Activated CD8-positive, alpha-beta memory T cell treated with anti-CD3 and anti-CD28 coated beads for 24 hours (primary cell): ENCODE measurements around the gene FOXO3.

ENCODE experiments used
- DNase-seq: peaks from one replicate; pipeline ENCODE4 v3.0.0-alpha.2; 2020

Gene FOXO3

DNA sequence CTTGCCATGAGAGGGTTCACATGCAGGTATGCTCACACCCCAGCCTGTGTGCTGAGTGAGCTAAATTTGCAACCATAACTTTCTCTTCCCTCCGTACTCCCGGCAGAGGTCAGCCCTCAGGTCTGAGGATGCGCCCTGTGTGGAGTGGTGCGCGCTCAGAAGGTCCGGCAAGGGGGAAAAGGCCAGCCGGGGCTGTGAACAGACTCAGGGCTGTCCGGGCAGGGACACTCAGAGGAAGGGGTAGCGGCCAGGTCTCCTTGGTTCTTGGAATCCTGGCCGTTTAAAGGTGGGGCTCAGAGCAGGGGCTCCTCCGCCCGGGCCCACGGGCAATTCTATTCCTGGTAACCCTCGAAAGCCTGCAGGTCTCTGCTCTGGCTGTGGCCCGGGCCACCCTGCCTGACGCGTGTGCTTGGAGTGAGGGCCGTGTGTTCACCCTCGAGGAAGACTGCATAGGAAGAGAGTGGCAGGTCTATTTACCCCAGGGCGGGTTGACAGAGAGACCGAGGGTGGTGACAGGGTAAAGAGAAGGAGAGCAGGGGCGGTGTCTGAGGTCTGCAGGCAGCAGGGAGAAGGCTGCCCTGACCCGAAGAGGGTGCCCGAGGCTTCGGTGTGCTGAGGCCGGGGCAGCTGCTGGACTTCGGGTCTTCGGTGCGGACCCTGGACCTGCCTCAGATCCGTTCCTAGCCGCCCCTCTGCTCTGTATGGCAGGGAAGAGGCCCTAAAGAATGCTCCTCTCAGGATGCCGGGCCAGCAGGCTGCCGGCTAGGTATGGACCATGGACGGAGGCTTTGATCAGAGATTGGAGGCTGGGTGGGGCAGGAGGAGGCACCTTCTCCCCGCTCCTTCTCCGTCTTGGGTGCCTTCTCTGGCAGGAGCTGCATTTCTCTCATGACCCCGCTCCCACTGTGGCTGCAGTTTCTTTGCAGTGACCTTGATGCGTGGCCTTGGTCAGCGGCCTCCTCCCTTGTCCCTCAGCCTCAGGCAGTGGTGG lies 156.4 kb downstream of the FOXO3 start:
- DNase-seq = no peak

GRCh38 chr6:108719477-108719876 lies 158.8 kb downstream of the FOXO3 start:
- DNase-seq = no peak

- DNase-seq = no peak
These were observed 160.1 kb downstream of the FOXO3 start for GRCh38 chr6:108720827-108721226.

- no peak for DNase-seq
These were observed 160.6 kb downstream of the FOXO3 start for GRCh38 chr6:108721286-108721685.

DNA sequence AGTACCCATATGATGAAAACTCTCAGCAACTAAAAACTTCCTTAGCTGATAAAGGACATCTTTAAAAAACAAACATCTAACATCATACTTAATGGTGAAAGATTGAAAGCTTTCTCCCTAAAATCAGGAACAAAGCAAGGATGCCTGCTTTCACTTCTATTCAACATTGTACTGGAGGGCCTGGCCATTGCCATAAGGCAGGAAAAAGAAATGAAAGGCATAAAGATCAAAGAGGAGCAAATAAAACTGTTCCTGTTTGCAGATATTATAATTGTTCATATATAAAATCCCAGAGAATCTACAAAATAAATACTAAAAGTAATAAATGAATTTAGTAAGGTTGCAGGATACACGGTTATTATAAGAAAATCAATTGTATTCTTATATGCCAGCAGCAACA lies 162.9 kb downstream of the FOXO3 start:
- DNase-seq = no peak

DNA sequence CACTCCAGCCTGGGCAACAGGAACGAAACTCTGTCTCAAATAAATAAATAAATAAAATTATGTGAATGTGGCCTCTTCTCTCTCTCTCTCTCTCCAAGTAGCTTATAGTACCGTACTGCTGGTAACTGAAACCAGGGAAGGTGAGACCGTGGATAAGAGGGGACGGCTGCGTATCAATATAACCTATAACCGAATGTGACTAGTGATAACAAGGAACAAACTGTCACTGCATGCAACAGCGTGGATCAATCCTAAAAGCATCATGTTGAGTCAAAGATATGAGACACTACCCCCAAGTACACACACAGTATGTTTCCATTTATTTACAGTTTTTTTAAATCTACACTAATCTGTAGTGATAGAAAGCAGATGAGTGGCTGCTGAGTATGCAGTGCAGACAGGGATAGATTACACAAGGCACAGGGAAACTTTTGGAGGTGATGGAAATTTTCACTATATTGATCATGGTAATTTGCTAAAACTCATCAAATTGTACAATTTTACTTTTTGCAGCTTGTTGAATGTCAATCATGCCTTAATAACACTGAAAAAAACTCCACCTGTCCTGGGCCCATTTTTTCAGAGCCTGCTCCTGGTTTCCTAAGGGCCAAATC lies 166.1 kb downstream of the FOXO3 start:
- DNase-seq = no peak

GRCh38 chr6:108727966-108728730 lies 167.4 kb downstream of the FOXO3 start:
- no peak for DNase-seq

- DNase-seq = no peak
These were observed 168.1 kb downstream of the FOXO3 start for GRCh38 chr6:108728826-108729225.

GRCh38 chr6:108730635-108731515 lies 170.2 kb downstream of the FOXO3 start:
- DNase-seq = no peak

GRCh38 chr6:108732091-108732870 lies 171.6 kb downstream of the FOXO3 start:
- DNase-seq = no peak

GRCh38 chr6:108733051-108733450 lies 172.3 kb downstream of the FOXO3 start:
- DNase-seq = no peak

- DNase-seq = no peak
These were observed 173.1 kb downstream of the FOXO3 start for GRCh38 chr6:108733706-108734265.
